Eye (tissue), 1 donor: ENCODE results near the gene ASIC4.

Experiments
- DNase-seq: peaks from one replicate; pipeline ENCODE4 v3.0.0-alpha.2; 2015

Gene ASIC4

GRCh38 chr2:219498280-219499057 lies 15.8 kb upstream of the ASIC4 start, which contains the start of gene GMPPA:
GMPPA (plus strand) TSS chr2:219498891; CDS start chr2:219499976, 1,085 bp downstream.
- peak; percentile 99 for DNase-seq

- DNase-seq: no peak
Observed at GRCh38 chr2:219499058-219499307, 15.3 kb upstream of the ASIC4 start.

DNA sequence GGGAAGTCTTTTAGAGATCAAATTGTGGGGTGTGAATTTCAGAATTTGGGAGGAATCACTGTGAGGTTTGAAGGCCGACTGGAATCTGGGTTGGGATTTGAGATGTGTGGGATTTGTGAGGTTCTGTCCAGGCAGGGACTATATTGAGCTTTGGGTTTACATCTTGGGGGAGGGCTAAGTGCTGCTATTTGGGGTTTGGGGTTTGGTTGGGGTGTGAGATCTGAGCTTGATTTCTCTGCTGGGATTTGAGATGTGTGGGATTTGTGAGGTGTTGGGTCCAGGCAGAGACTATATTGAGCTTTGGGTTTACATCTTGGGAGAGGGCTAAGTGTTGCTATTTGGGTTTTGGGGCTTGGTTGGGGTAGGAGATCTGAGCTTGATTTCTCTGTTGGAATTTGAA lies 14.7 kb upstream of the ASIC4 start:
- DNase-seq: no peak

- no peak for DNase-seq
Observed at GRCh38 chr2:219500135-219500534, 14.1 kb upstream of the ASIC4 start.

DNA sequence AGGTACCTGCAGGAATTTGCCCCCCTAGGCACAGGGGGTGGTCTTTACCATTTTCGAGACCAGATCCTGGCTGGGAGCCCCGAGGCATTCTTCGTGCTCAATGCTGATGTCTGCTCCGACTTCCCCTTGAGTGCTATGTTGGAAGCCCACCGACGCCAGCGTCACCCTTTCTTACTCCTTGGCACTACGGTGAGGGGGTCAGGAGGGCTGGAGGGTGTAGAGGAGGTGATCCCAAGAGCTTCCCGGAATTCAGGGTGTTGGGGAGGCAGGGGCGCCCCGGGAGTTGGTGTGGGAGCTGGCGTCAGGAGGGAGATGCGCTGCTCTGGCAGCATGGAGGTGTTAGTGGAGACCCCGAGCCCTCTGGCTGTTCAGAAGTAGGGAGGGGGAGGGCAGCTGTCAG lies 12.4 kb upstream of the ASIC4 start:
- DNase-seq: no peak

DNA sequence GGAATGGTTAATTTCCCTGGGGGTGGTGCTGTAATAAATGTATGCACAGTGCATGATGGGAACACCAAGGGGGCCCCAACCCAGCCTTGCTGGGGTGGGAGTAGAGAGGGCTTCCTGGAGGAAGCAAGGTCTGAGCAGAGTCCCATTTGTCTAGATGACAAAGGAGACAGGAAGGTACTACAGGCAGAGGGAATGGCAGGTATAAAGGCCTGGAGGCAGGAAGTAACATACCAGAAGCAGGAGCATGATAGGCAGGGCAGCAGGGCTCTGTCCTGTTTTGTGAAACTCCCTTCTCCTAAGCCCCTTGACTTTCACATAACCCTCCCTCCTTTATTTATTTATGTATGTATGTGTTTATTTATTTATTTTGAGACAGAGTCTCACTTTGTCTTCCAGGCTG lies 11.7 kb upstream of the ASIC4 start:
- DNase-seq: no peak

- no peak for DNase-seq
Observed at GRCh38 chr2:219505585-219505984, 8.7 kb upstream of the ASIC4 start.

DNA sequence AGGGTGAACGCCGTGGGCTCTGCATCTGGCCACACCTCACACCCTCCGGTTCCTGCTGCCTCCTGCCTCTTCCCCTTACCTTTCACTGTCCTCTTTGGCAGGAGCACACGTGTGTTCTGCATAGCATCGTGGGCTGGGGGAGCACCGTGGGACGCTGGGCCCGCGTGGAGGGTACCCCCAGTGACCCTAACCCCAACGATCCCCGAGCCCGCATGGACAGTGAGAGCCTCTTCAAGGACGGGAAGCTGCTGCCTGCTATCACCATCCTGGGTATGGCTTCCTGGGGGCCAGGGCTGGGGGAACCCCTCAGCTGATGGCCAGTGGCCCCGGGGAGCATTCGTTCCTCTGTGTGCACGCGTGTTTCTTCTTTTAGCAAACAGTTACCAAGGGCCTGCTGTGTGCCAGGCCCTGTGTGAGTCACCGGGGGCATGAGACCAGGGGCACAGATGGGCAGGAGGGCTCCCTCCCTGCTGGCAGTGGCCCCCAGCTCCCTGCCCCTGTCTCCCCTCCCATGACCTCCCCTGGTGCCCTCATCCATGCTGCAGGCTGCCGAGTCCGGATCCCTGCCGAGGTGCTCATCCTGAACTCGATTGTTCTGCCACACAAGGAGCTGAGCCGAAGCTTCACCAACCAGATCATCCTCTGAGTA lies 8.0 kb upstream of the ASIC4 start:
- DNase-seq: no peak

DNA sequence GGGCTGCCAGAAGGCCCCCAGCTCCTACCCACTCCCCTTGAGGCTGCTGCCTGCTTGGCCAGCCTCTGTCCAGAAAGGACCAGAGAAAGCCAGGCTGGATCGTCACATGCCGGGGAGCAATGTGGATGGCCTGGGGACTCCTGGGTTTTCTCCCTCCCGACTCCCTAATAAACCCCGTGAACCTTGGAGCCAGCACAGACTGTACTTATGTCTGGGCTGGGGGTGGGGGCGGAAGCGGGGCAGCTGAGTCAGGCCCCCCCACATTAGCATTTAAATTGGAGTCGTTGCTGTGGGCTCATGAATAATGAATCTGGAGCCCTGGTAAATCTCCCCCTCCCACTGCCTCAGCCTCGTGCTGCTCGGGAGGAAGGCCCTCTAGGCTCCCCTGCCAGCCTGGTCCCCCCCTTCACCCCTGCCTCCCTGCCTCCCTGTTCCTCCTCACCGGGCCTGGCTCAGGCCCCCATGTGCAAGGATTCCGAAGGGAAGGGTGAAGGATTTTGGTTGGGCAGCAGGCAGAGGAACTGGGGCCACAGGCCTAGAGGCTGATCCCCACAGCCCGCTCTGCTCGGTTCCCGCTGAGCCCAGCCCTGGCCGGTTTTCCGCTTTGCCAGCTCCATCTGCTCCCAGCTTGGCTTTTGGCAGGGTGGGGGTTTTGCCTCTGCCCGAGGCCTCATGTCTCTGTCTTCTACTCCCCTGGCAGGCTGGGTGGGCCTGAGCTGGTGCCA lies 7.3 kb upstream of the ASIC4 start:
- peak; percentile 73 for DNase-seq

DNA sequence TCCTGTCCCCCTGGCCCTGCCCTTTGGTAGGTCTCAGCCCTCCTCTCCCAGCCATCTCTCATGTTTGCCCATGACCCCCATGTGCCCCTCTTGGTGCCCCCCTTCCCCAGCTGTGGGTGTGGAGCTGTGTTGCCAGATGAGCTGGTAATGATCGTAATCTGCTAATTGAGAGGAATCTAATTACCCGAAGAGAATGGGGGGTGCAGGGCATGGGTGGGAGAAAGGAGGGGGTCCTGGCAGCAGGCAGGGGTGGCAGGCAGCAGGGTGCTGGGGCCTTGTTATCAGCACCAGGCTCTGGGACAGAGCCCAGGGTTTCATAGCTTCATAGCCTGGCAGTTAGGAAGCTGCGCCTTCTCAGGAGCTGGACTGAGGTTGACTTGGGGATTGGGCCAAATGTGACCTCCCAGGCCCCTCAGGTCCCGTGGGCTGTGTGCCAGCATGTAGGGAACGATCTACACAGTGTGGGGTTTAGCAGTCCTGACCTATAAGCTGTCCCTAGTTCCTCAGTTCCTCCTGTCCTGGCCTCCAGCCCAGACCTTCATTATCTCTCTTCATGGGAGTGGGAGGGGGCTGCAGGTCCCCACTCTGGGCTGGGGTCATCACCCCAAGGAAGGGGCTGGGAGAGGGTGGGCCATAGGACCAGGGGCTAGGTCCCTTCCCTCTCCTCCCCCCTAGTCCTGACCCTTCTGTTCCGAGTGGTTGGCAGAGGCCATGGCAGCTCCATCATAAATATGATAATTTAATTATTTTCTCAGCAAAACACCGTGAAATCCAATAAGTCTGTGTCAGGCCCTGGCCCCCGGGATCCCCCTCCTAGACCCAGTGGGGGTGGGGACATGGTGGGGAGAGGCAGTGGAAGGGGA lies 6.5 kb upstream of the ASIC4 start:
- no peak for DNase-seq

DNA sequence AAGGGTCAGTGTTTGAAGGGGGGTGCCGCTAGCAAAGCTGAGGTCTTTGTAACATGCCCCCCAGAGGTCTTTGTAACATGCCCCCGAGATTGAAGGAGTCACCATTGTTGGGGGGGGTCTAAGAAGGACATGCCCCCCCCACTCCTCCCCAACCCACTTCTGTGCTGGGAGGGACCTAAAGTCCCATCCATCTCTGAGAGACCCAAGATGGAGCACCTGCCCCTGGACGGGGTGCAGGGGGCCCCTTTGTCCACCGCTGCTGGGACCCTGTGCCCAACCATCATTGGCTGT lies 5.9 kb upstream of the ASIC4 start:
- no peak for DNase-seq

- peak; percentile 66 for DNase-seq
Observed at GRCh38 chr2:219508971-219509779, 5.1 kb upstream of the ASIC4 start.

- peak; percentile 87 for DNase-seq
Observed at GRCh38 chr2:219509780-219510511, 4.3 kb upstream of the ASIC4 start.

- DNase-seq: peak; percentile 65
Observed at GRCh38 chr2:219510512-219511135, 3.7 kb upstream of the ASIC4 start.

GRCh38 chr2:219511547-219512325 lies 2.5 kb upstream of the ASIC4 start:
- DNase-seq: peak; percentile 76

GRCh38 chr2:219512524-219513216 lies 1.6 kb upstream of the ASIC4 start:
- DNase-seq: peak; percentile 85

GRCh38 chr2:219513787-219514186 lies 495 bp upstream of the ASIC4 start:
- peak; percentile 72 for DNase-seq

DNA sequence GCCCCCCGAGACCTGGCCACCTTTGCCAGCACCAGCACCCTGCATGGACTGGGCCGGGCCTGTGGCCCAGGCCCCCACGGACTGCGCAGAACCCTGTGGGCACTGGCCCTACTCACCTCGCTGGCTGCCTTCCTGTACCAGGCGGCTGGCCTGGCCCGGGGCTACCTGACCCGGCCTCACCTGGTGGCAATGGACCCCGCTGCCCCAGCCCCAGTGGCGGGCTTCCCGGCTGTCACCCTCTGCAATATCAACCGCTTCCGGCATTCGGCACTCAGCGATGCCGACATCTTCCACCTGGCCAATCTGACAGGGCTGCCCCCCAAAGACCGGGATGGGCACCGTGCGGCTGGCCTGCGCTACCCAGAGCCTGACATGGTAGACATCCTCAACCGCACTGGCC lies 554 bp downstream of the ASIC4 start:
- DNase-seq: no peak

GRCh38 chr2:219515874-219516629 lies 1.8 kb downstream of the ASIC4 start:
- DNase-seq: no peak
